HG03457 (cell line): ENCODE results near the gene EVX2.

Source experiments
- ATAC-seq: cut with Tn5 transposase; IDR thresholded peaks from one replicate; pipeline ENCODE4 v1.9.1; 2021; ENCODE audit warnings: moderate number of reproducible peaks; ENCODE audit not compliant: unreplicated experiment

EVX2 gene

GRCh38 chr2:176083796-176084261, at the start of gene EVX2:
EVX2 (minus strand) TSS chr2:176083962; CDS start chr2:176083776, 186 bp downstream.
- no peak for ATAC-seq

- no peak for ATAC-seq
These were observed 49.6 kb upstream of the EVX2 start for GRCh38 chr2:176133389-176133788.

- no peak for ATAC-seq
These were observed 48.7 kb upstream of the EVX2 start for GRCh38 chr2:176132205-176133171.

GRCh38 chr2:176131848-176132158, 48.0 kb upstream of the EVX2 start:
- ATAC-seq: no peak

GRCh38 chr2:176130957-176131847, 47.4 kb upstream of the EVX2 start:
- ATAC-seq: no peak

- ATAC-seq: no peak
These were observed 46.6 kb upstream of the EVX2 start for GRCh38 chr2:176130147-176130956.

- no peak for ATAC-seq
These were observed 46.0 kb upstream of the EVX2 start for GRCh38 chr2:176129813-176130146.

- ATAC-seq: no peak
These were observed 45.4 kb upstream of the EVX2 start, which contains the start of gene HOXD8 for GRCh38 chr2:176128982-176129796. HOXD8 (plus strand) TSS chr2:176129705; CDS start chr2:176130367, 662 bp downstream.

- ATAC-seq: no peak
These were observed 44.6 kb upstream of the EVX2 start for GRCh38 chr2:176128172-176128981.

- ATAC-seq: no peak
These were observed 44.0 kb upstream of the EVX2 start for GRCh38 chr2:176127774-176128072.

GRCh38 chr2:176126929-176127773, 43.4 kb upstream of the EVX2 start:
- no peak for ATAC-seq

GRCh38 chr2:176125772-176126054, 42.0 kb upstream of the EVX2 start:
- ATAC-seq: no peak

GRCh38 chr2:176124947-176125771, 41.4 kb upstream of the EVX2 start:
- no peak for ATAC-seq

- ATAC-seq: no peak
These were observed 40.6 kb upstream of the EVX2 start for GRCh38 chr2:176124110-176124946.

- ATAC-seq: no peak
These were observed 39.8 kb upstream of the EVX2 start for GRCh38 chr2:176123411-176124109.

GRCh38 chr2:176122683-176123410, 39.1 kb upstream of the EVX2 start, which contains the start of gene HOXD9:
HOXD9 (plus strand) TSS chr2:176122719; CDS start chr2:176122769, 50 bp downstream.
- no peak for ATAC-seq
